Spleen (tissue), 7 donors: Measurements from ENCODE around the gene TMEM245.

Experiments used
- CTCF ChIP-seq, 11 experiments: fragments of 200-600 bp in 7 of 11; fragments of 450-650 bp in 4 of 11; sonication (generic) in 4 of 11; IDR thresholded peaks in 8 of 11; conservative IDR thresholded peaks in 3 of 11; 1 replicate in 7 of 11; 2 replicates in 4 of 11; pipeline versions ENCODE4 v1.4.0 to v1.8.0; 2016 to 2021; ENCODE audit warnings: antibody characterized with exemption in 11 of 11, inconsistent platforms in 4 of 11, mild to moderate bottlenecking in 1 of 11
- POLR2A ChIP-seq, 3 donors: fragments of 450-650 bp; IDR thresholded peaks; one replicate each; pipeline ENCODE4 v1.5.1; 2017; ENCODE audit warnings: antibody characterized with exemption in 3 of 3, mild to moderate bottlenecking in 1 of 3
- donor health status: DM: no; HTN: no; CAD: no; lungs with moderate emphysema.
- donor health status: DM: no; HTN: no; CAD: no.
- donor health status: DM: no; HTN: no; CAD: no.

DNA sequence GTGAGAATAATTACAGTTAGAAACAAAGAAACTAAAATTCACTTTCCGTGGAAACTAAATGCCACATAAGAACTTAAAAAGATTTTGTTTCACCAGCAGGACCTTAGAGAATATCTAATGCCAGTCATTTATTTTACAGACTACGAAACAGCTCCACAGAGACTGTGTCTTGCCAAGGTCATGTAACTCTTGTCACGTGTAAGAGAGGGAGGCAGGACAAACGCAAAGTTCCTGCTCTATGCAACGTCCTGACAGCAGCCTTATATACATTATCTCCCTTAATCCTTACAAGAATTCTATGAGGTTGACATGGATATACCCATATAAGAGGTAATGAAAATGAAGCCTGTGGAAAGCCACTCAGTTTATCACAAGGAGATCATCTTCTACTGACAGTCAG, 145.9 kb downstream of the TMEM245 start:
- TF ChIP-seq CTCF (IDR thresholded peaks at IDR 0.05 in 8 of 11, conservative IDR thresholded peaks at IDR 0.05 in 3 of 11) (no peak), POLR2A (IDR thresholded peaks at IDR 0.05) (no peak)
